Embryonic facial prominence (tissue), 1 donor: ENCODE measurements around the gene KLF5.
A peak's percentile ranks its signal among the peaks of the same experiment; 100 is the strongest.
"Not testable (repeated sequence)": the region's sequence is repeated elsewhere in the genome, so short reads cannot be mapped to it uniquely, and the experiment has no call there.

Source experiments
- DNase-seq: peaks from one replicate; pipeline ENCODE4 v3.0.0-alpha.2; 2016; ENCODE audit errors: extremely low spot score

KLF5 gene

GRCh38 chr13:73058736-73059459 lies at the start of gene KLF5:
TSS of gene KLF5 (plus strand) at chr13:73059005. CDS start at chr13:73059328, 323 bp downstream.
- DNase-seq: peak; percentile 83

- DNase-seq: no peak
Observed at GRCh38 chr13:73011751-73012150, 47.1 kb upstream of the KLF5 start.

GRCh38 chr13:73015805-73016204 lies 43.0 kb upstream of the KLF5 start:
- no peak for DNase-seq

GRCh38 chr13:73018336-73018735 lies 40.5 kb upstream of the KLF5 start:
- DNase-seq: no peak

GRCh38 chr13:73025217-73026012 lies 33.4 kb upstream of the KLF5 start:
- no peak for DNase-seq

- no peak for DNase-seq
Observed at GRCh38 chr13:73034901-73035300, 23.9 kb upstream of the KLF5 start.

GRCh38 chr13:73035660-73036059 lies 23.1 kb upstream of the KLF5 start:
- DNase-seq: no peak

GRCh38 chr13:73036566-73036965 lies 22.2 kb upstream of the KLF5 start:
- no peak for DNase-seq

- DNase-seq: no peak
Observed at GRCh38 chr13:73038064-73038463, 20.7 kb upstream of the KLF5 start.

GRCh38 chr13:73039201-73040108 lies 19.4 kb upstream of the KLF5 start:
- no peak for DNase-seq

- no peak for DNase-seq
Observed at GRCh38 chr13:73040484-73040883, 18.3 kb upstream of the KLF5 start.

GRCh38 chr13:73040968-73041596 lies 17.7 kb upstream of the KLF5 start:
- no peak for DNase-seq

- DNase-seq: no peak
Observed at GRCh38 chr13:73045031-73045430, 13.8 kb upstream of the KLF5 start.

GRCh38 chr13:73048615-73049014 lies 10.2 kb upstream of the KLF5 start:
- not testable (repeated sequence) for DNase-seq

GRCh38 chr13:73054712-73055111 lies 4.1 kb upstream of the KLF5 start:
- no peak for DNase-seq

GRCh38 chr13:73055813-73056564 lies 2.8 kb upstream of the KLF5 start:
- no peak for DNase-seq

GRCh38 chr13:73056565-73056962 lies 2.2 kb upstream of the KLF5 start:
- DNase-seq: no peak

GRCh38 chr13:73057284-73058063 lies 1.3 kb upstream of the KLF5 start:
- DNase-seq: no peak

GRCh38 chr13:73058064-73058313 lies 816 bp upstream of the KLF5 start:
- DNase-seq: no peak

GRCh38 chr13:73058432-73058735 lies 421 bp upstream of the KLF5 start:
- DNase-seq: no peak
